HG03457 (cell line): ENCODE data around the gene GNB1L.

ENCODE experiments used
- ATAC-seq: cut with Tn5 transposase; IDR thresholded peaks from one replicate; pipeline ENCODE4 v1.9.1; 2021; ENCODE audit warnings: moderate number of reproducible peaks; ENCODE audit not compliant: unreplicated experiment

The GNB1L gene

GRCh38 chr22:19825904-19826618 lies 28.6 kb downstream of the GNB1L start:
- no peak for ATAC-seq

GRCh38 chr22:19824926-19825339 lies 29.7 kb downstream of the GNB1L start:
- no peak for ATAC-seq

- ATAC-seq, result no peak
Measured at GRCh38 chr22:19824212-19824925, 30.3 kb downstream of the GNB1L start.

DNA sequence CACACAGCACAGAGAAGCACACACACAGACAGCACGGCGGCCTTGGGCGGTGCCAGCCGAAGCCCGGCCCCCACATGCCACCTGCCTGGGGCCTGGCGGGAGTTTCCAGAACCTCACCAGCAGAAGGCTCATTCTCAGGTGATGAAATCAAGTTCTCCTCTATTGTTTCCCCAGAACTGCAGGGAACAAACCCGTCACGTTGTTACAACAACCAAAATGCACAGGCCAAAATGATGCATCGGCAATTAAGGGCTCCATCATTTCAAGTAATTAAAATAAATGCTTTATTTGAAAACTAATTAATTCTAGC lies 30.8 kb downstream of the GNB1L start:
- ATAC-seq, result no peak

DNA sequence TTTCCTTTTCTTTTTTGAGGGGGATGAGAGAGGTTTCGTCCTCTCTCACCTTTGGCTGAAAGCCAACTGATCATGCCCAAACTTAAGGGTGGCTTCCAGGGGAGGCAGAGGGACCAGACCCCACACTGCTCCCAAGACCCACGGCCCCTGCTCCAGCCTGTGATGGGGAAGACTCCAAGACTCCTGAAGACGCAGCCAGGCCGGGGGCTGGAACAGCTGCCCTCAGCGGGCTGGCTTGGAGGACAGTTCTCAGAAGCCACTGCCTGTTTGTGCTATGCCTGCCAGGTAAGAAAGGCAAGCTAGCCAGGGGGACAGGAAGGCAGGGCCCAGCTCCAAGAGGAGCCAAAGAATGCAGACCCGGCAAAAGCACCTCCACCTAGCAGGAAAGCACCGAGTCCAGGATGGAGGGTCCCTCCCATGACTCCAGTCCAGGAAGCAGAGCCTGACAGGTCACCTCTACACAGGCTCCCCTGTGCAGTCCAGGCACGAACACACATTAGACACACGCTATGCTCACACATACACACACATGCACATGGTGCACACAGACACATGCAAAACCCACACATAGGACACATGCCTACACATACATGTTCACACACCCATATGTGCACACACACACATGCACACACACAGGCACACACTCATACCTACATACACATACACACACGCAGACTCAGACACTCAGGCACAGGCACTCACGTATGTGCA lies 31.3 kb downstream of the GNB1L start:
- ATAC-seq, result no peak

DNA sequence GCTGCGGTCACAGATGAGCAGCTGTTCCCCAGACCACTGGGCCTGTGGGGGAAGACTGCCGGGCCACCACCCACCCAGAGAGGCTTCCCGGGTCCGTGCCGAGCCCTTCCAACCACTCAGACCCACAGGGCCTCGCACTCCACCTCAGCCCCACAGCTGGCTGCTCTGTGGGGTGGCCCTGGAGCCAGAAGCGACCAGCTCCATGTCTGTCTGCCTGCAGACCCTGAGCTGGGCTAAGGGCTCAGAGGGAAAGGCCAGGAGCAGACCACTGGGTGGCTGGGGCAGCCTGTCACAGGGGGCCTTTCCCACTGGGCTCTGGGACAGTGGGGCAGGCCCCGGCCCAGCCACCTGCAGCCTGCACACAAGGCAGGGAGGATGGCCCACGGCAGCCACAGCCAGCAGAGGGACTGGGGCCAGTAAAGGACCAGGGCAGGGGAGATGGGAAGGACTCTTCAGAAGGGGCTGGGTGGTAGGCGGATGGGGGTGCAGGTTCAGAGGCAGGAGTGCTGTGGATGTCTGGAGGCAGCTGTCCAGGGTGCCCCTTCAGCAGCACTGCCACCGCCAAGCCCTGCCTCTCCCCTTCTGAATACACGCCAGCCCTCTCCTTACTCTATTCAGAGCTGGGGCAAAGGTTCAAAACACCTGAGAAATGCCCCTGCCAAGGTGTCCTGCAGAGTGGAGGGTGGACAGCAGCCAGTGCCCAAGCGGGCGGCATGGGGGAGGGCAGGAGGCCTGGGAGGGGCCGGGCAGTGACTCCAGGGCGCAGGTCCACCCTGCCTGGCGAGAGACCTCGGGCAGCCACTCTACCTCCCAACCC lies 32.2 kb downstream of the GNB1L start:
- no peak for ATAC-seq

DNA sequence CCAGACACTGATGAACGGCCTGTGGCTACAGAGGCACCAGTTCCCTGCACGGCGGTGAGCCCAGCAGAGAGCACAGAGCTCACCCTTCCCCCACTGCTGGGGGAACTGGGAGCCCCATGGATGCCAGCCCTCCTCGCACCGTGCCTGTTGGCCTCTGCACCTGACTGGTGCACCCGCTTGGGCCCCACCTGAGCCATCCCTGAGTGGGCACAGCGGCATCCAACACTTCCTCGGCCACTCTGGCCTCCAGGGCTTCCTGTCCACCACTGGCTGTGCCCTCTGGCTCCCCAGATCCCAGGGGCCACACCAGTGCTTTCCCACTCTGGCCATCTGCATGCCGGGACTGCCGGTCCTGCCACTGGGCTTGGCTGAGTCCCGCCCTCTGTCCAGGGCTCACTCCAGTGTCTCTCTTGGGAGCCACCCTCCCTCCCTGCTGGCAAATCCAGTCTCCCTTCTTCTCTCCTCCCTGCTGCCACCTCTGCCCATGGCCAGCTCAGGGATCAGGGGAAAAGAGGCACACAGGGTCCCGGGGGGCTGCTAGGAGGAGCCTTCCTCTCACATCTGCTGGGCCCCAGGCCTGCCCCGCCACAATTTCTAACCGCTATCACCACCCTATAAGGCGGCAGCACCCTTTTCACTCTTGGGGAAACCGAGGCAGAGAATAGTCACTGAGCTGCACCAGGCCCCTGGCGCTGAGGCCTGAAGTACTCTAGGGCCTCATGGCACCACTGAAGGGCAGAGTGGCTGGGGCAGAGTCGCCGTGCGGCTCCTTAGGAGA lies 33.0 kb downstream of the GNB1L start:
- ATAC-seq, result no peak

GRCh38 chr22:19820880-19821522 lies 33.7 kb downstream of the GNB1L start:
- no peak for ATAC-seq

GRCh38 chr22:19819911-19820879 lies 34.5 kb downstream of the GNB1L start:
- ATAC-seq, result no peak

DNA sequence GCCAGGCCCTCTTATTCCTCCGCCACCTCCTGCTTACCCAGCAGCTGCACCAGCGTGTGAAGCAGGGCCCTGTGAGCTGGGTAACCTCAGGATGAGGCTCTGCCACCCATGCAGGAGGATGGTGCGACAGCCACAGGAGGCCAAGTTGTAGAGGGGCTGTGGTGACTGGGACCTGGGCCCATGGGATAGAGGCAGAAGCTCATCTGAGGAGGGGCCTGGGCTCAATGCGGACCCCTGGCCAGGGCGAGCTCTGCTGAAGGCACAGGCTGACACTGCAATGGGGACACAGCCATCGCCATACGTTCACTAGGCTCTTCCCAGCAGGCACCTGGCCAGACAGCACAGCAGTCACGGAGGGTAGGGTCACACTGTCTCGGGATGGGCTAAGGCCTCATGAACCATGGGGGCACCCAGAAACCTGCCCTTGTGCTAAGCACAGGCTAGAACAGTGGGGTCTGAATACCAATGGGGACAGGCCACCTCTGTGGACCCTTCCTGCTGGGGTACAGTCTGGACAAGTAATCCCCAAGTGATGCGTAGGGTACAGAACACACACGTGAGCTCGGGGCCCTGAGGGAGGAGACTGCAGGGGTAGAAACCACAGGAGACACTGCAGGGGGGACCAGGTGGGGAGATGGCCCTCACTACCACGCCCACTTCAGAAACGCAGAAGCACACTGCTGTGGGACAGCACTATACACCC lies 35.3 kb downstream of the GNB1L start:
- no peak for ATAC-seq

DNA sequence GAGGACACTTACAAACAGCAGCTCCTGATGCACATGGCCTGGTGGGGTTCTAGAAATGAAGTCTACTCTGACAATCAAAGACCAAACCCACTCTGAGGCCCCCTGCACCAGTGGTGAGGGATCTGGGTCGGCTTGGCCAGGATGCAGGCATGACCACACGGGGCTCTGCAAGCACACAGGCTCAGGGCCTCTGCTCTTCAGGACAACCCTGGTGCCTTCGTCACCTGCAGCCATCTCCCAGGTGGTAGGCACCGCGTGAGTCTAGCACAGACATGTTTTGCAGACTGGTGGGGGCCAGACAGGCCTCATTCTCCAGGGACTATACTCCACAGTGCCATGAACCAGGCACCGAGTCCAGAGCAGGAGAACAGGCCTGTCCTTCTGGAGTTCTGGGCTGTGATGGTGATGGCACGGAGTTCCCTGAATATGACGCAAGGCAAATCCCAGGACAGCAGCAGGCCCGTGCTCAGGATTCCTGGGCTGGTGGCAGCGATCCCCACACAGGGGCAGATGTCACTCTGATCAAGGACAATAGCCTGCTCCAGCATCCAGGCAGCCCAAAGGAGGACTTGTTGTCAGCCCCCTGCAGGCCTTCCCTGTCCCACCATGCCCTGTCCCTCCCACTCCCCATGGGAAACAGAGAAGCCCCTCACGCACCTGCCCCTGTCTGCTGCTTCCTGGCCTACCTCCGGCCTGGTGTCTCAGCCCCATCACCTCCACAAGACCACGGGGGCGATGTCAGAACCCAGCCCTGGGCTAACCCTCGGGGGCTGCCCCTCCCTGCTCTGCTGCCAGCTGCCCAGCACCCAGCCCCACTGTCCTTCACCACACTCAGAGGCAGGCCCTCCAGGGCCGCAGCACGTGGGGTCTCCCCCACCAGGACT lies 36.1 kb downstream of the GNB1L start:
- no peak for ATAC-seq

GRCh38 chr22:19816372-19817119 lies 38.1 kb downstream of the GNB1L start:
- no peak for ATAC-seq

DNA sequence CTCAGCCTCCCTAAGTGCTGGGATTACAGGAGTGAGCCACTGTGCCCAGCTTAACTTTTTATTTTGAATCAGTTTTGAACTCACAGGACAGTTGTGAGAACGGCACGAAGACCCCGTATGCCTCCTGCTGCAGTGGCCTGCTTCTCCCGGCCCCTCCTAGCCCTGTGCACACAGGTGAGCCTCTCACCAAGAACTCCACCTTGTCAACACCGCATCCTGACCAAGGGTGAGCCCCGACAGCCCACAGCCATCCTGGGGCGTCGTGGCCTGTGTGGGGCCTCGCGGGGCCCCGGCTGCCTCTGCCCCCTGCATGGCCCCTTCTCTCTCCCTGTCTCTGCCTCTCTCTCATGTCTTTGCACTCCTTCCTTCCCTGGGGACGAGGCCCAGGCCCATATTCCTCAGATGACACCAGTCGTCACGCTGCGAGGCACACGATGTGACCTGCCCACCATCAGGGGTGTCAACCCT lies 38.8 kb downstream of the GNB1L start:
- no peak for ATAC-seq

DNA sequence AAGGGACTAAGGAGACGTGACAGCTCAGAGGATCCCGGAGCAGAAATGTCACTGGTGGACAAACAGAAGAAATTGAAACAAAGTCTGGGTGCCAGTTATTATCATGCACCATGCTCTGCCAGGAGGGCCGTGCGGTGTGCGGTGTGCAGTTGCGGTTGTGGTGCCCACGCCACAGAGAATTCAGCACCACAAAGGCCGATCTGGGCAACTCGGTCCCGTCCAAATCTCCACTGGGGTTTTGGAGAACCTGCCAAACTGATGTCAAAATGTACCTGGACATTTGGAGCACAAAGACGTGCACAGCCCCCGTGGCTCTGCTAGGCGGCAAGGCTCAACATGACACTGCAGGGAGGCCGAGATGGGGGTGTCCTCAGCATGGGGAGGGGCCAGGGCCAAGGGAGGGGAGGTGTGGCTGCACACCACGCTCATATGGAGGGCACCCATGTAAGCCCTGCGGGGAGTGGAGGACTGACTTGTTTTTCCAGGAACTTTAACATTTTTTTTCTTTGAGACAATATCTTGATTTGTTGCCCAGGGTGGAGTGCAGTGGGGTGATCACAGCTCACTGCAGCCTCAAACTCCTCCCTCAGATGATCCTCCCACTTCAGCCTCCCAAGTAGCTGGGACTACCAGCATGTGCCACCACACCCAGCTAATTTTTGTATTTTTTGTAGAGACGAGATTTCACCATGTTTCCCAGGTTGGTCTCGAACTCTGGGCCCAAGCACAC lies 39.4 kb downstream of the GNB1L start:
- no peak for ATAC-seq

DNA sequence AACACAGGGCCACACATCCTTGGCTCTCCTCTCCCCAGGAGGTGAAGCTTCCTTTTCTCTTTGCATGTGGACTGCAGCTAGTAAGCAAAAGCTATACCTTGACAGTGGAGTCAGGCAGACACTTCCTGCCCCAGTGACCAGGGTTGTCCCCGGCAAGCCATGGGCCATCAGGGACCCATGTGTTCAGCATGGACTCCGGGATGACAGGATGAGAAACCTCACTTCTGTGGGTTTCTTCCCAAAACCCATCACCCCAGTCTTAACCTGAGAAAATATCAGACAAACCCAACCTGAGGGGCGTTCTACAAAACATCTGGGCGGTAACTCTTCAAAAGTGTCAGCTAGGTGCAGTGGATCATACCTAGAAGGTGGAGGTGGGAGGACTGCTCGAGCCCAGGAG lies 40.2 kb downstream of the GNB1L start:
- no peak for ATAC-seq

GRCh38 chr22:19812910-19813309 lies 41.8 kb downstream of the GNB1L start:
- ATAC-seq, result no peak
